GM18517 (cell line): ENCODE results near the gene CAPZA1.

ENCODE experiments used
- ATAC-seq: cut with Tn5 transposase; IDR thresholded peaks from one replicate; pipeline ENCODE4 v1.9.1; 2021; ENCODE audit warnings: mild to moderate bottlenecking, moderate library complexity; ENCODE audit not compliant: unreplicated experiment

The CAPZA1 gene

DNA sequence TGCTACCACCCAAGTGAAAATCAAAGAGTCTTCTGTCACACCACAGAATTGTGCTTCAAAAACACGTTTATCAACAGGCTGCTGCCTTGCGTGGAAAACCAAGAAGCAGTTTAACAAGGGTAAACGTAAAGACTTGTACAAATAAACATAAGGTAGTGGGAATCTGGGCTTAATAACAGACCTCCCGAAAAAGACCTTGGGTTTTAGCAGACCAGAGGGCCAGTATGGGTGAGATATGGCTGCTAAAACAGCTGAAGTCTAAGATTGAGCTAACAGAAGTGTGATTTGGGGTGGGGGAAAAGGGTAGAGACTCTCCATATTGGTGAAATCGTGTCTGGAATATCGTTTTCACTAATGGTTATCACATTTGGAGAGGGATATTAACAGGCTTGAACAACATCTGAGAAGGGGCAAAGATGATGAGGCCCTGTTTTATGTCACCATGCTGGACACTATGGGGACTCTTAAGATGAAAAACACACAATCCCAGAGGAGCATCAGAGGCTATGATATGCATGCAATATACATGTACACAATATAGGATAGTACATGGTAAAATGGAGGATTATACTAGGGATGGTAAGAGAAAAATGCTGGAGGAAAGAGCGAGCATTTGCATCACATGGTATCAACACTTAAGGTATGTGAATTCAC is 56.2 kb downstream of the CAPZA1 start:
- no peak for ATAC-seq

DNA sequence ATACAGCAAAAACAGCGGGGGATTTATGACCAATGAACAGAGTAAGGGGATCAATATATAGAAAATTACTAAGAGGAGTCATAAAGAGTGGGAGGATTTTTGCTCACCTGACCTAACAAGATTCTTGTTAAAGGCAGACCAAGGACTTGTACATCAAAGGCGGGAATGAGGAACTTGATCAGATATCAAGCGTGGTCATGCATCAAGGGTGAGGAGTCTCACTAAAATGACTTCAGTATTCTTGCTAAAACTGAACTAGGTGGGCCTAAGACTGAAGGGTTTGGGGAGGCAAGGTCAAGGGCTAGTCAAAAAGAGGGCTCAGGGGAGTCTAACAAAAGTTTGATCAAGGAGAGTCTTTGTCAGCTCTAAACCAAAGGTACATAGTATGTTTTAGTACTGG is 56.9 kb downstream of the CAPZA1 start:
- ATAC-seq = no peak

DNA sequence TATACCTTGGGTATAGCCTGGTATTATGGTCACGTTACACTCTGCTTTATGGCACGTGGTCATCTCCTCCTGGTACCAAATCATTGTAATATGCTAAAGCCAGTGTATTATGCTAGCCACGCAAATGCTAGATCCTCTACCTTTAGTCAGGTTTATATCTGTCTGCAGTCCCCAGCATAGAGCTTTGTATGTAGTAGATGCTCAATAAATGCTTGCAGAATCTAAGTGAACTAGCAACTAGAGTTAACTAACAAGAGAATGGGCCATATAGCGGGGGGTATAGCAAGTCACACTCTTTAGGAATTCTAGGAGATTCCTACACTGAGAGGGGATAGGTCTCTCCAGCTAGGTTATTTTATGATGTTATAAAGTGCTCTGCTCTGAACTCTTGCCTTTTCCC is 57.9 kb downstream of the CAPZA1 start:
- no peak for ATAC-seq

GRCh38 chr1:112678605-112679004 is 59.0 kb downstream of the CAPZA1 start:
- no peak for ATAC-seq

GRCh38 chr1:112685913-112686312 is 66.3 kb downstream of the CAPZA1 start:
- no peak for ATAC-seq

- no peak for ATAC-seq
Observed at GRCh38 chr1:112686417-112686816, 66.8 kb downstream of the CAPZA1 start.

- ATAC-seq = no peak
Observed at GRCh38 chr1:112686835-112687234, 67.2 kb downstream of the CAPZA1 start.

GRCh38 chr1:112687361-112687760 is 67.7 kb downstream of the CAPZA1 start:
- no peak for ATAC-seq

GRCh38 chr1:112687785-112688496 is 68.3 kb downstream of the CAPZA1 start:
- no peak for ATAC-seq

DNA sequence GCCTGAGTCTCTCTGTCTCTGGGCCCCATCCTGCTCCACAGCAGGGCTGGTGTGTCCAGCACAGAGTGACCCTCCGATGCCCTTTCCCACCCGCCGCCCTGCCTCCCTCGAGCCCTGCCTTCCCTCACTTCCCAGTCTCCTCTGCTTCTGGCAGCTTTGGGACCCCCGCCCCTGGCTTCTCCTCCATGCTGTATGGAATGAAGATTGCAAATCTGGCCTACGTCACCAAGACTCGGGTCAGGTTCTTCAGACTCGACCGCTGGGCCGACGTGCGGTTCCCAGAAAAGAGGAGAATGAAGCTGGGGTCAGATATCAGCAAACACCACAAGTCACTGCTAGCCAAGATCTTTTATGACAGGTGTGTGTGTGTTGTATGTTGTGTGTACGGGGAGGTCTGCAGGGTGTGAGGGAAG is 69.2 kb downstream of the CAPZA1 start:
- no peak for ATAC-seq

DNA sequence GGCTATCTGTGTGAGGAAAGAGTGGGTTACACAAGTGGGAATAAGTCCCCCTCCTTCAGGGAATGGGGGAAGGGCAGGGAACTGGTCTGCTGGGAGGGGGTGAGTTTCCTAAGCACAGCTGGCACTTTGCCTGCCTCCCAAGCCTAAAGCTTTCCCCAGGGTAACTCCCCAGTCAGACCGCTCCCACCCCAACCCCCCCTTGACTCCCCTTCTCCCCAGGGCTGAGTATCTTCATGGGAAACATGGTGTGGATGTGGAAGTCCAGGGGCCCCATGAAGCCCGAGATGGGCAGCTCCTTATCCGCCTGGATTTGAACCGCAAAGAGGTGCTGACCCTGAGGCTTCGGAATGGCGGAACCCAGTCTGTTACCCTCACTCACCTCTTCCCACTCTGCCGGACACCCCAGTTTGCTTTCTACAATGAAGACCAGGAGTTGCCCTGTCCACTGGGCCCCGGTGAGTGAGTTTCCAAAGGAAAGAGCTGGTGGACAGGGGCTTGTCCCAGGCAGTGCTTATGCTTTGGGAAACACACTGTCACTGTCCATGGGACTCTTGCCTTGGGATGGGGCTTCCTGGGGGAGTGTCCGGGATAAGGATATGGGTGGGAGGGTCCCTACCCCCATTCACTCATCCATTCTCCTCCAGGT is 69.7 kb downstream of the CAPZA1 start:
- ATAC-seq = no peak

DNA sequence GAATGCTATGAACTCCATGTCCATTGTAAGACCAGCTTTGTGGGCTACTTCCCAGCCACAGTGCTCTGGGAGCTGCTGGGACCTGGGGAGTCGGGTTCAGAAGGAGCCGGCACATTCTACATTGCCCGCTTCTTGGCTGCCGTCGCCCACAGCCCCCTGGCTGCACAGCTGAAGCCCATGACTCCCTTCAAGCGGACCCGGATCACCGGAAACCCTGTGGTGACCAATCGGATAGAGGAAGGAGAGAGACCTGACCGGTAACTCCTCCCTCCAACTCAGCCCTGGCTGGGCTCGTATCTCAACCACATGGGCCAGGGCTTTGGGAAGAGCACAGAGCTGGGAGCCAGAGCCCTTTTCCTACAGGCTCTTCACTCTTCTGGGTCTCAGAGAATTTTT is 70.2 kb downstream of the CAPZA1 start:
- no peak for ATAC-seq

- no peak for ATAC-seq
Observed at GRCh38 chr1:112692681-112693080, 73.0 kb downstream of the CAPZA1 start.

- ATAC-seq = no peak
Observed at GRCh38 chr1:112693821-112694220, 74.2 kb downstream of the CAPZA1 start.

- no peak for ATAC-seq
Observed at GRCh38 chr1:112694363-112694929, 74.8 kb downstream of the CAPZA1 start.

DNA sequence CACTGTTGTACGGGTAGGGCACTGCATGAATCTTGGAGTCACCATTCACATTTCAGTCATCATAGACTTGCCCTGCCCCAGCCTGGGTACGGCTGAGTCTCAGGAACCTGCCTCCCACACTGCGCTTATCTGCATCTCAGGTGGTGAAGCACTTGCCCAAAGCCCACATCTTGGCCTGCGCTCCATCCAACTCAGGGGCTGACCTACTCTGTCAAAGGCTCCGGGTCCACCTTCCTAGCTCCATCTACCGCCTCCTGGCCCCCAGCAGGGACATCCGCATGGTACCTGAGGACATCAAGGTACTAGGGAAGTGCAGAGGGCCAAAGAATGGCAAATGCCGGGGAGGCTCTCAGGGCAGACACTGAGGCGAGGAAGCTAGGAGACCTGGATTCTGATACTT is 75.6 kb downstream of the CAPZA1 start:
- no peak for ATAC-seq

DNA sequence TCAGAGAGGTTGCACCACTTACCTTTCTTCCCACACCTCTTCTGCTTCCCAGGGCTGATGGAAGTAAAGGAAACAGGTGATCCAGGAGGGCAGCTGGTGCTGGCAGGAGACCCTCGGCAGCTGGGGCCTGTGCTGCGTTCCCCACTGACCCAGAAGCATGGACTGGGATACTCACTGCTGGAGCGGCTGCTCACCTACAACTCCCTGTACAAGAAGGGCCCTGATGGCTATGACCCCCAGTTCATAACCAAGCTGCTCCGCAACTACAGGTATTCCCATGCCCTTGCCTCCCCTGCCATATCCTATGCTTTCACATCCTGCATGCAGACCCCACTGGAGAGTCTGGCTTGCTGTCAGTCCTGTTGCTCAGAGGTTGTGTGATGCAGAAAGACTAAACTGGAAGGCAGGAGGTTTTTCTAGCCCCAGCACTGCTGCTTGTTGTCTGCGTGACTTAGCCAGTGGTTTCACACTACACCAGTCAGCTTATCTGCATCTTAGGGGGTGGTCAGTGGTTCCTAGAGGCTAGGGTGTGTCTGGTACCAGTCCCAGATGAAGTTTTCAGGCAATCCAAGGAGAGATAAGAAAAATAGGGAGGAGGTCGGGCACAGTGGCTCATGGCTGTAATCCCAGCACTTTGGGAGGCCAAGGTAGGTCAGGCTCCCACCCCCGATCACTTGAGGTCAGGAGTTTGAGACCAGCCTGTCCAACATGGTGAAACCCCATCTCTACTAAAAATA is 77.1 kb downstream of the CAPZA1 start:
- ATAC-seq = no peak

- no peak for ATAC-seq
Observed at GRCh38 chr1:112697781-112698201, 78.2 kb downstream of the CAPZA1 start.

- no peak for ATAC-seq
Observed at GRCh38 chr1:112698366-112699310, 79.0 kb downstream of the CAPZA1 start.
